22Rv1 (cell line): ENCODE results near the gene AOAH.

Experiments
- CTCF ChIP-seq: fragments of 450-650 bp; IDR thresholded peaks from 2 replicates; pipeline ENCODE4 v1.5.1; 2017; ENCODE audit warnings: mild to moderate bottlenecking
- ZFX ChIP-seq: fragments of 450-650 bp; IDR thresholded peaks from 2 replicates; pipeline ENCODE4 v1.6.1; 2017; ENCODE audit warnings: antibody characterized with exemption, borderline replicate concordance

- TF ChIP-seq CTCF (no peak), ZFX (no peak)
These were observed 56.2 kb downstream of the AOAH start for GRCh38 chr7:36668080-36668479.
